AG10803 (cell line): ENCODE results near the gene MIB1.

ENCODE experiments used
- DNase-seq: peaks from one replicate; pipeline ENCODE4 v3.0.0; 2010; ENCODE audit warnings: low read depth
- H3K4me3 ChIP-seq: 2 replicates; pipeline ENCODE4 v1.5.1; 2011; ENCODE audit warnings: mild to moderate bottlenecking, low read length, control low read depth
- CTCF ChIP-seq: conservative IDR thresholded peaks from 2 replicates; pipeline ENCODE4 v1.5.1; 2011; ENCODE audit warnings: mild to moderate bottlenecking, low read length, control low read depth, inconsistent platforms

MIB1 gene

GRCh38 chr18:21853775-21854552 lies 113.4 kb downstream of the MIB1 start:
- no peak for TF ChIP-seq CTCF
- H3K4me3 ChIP-seq = no peak overlapping the region
- DNase-seq = peak; percentile 16

- H3K4me3 ChIP-seq = no peak overlapping the region
- DNase-seq = no peak
- TF ChIP-seq CTCF = no peak
Observed at GRCh38 chr18:21855432-21855831, 114.8 kb downstream of the MIB1 start.

GRCh38 chr18:21857871-21858270 lies 117.3 kb downstream of the MIB1 start:
- no peak overlapping the region for H3K4me3 ChIP-seq
- no peak for TF ChIP-seq CTCF
- DNase-seq = no peak

- TF ChIP-seq CTCF = no peak
- no peak overlapping the region for H3K4me3 ChIP-seq
- no peak for DNase-seq
Observed at GRCh38 chr18:21858544-21858943, 118.0 kb downstream of the MIB1 start.

- no peak for DNase-seq
- TF ChIP-seq CTCF = no peak
Observed at GRCh38 chr18:21864386-21864785, 123.8 kb downstream of the MIB1 start.

GRCh38 chr18:21865043-21865442 lies 124.5 kb downstream of the MIB1 start:
- DNase-seq = no peak
- H3K4me3 ChIP-seq = no peak overlapping the region
- TF ChIP-seq CTCF = no peak

More at GRCh38 chr18:21864386-21864785, 123.8 kb downstream of the MIB1 start:
- H3K4me3 ChIP-seq = no peak overlapping the region

GRCh38 chr18:21868770-21869169 lies 128.2 kb downstream of the MIB1 start:
- no peak for TF ChIP-seq CTCF
- no peak overlapping the region for H3K4me3 ChIP-seq
- DNase-seq = no peak
